Posterior cingulate gyrus (tissue), 11 donors: ENCODE data around the gene UVSSA.
A peak's percentile ranks its signal among the peaks of the same experiment; 100 is the strongest.
"Not testable (repeated sequence)": the region's sequence is repeated elsewhere in the genome, so short reads cannot be mapped to it uniquely, and the experiment has no call there.

Source experiments
- DNase-seq, 10 donors: peaks; one replicate each; pipeline versions ENCODE4 v3.0.0 to v3.0.0-alpha.2; 2020 to 2021; ENCODE audit warnings: mixed read lengths in 3 of 10
- intact Hi-C: fragments of 100-400 bp; cut with DNase I; formaldehyde crosslinking; loops from one replicate; pipeline ENCODE4 v1.15.1; 2023

UVSSA gene

GRCh38 chr4:1382776-1383727 is 36.0 kb downstream of the UVSSA start:
- peak in 5 of 10 donors; percentile 3 to 71 (median 50) for DNase-seq
- intact Hi-C loops = no loop called here

- intact Hi-C loops = no loop called here
- peak in 5 of 10 donors; percentile 3 to 79 (median 69) for DNase-seq
Measured at GRCh38 chr4:1383728-1384591, 37.0 kb downstream of the UVSSA start.

- DNase-seq = peak in 5 of 10 donors; percentile 3 to 76 (median 41)
- intact Hi-C loops = no loop called here
Measured at GRCh38 chr4:1384675-1385372, 37.8 kb downstream of the UVSSA start.

GRCh38 chr4:1385373-1386340 is 38.6 kb downstream of the UVSSA start:
- intact Hi-C loops = no loop called here
- DNase-seq = peak in 5 of 10 donors; percentile 3 to 67 (median 33)

GRCh38 chr4:1393363-1393762 is 46.4 kb downstream of the UVSSA start:
- intact Hi-C loops = not testable (repeated sequence)

GRCh38 chr4:1393866-1394265 is 46.9 kb downstream of the UVSSA start:
- DNase-seq = peak in 6 of 10 donors; percentile 1 to 55 (median 18)
- intact Hi-C loops = no loop called here

More at GRCh38 chr4:1393363-1393762, 46.4 kb downstream of the UVSSA start:
- peak in 1 of 10 donors; percentile 38 for DNase-seq

- intact Hi-C loops = not testable (repeated sequence)
- peak in 4 of 10 donors; percentile 9 to 55 (median 26) for DNase-seq
Measured at GRCh38 chr4:1394554-1395388, 47.8 kb downstream of the UVSSA start.

GRCh38 chr4:1395389-1395820 is 48.4 kb downstream of the UVSSA start:
- DNase-seq = peak in 4 of 10 donors; percentile 9 to 41 (median 32)
- intact Hi-C loops = not testable (repeated sequence)

GRCh38 chr4:1395941-1396805 is 49.2 kb downstream of the UVSSA start:
- peak in 5 of 10 donors; percentile 7 to 74 (median 39) for DNase-seq
- intact Hi-C loops = no loop called here

- intact Hi-C loops = no loop called here
- DNase-seq = peak in 5 of 10 donors; percentile 4 to 77 (median 50)
Measured at GRCh38 chr4:1396806-1397455, 49.9 kb downstream of the UVSSA start.

- intact Hi-C loops = no loop called here
- peak in 7 of 10 donors; percentile 3 to 71 (median 15) for DNase-seq
Measured at GRCh38 chr4:1398681-1399507, 51.9 kb downstream of the UVSSA start.

- intact Hi-C loops = no loop called here
- peak in 7 of 10 donors; percentile 2 to 47 (median 4) for DNase-seq
Measured at GRCh38 chr4:1399508-1400190, 52.6 kb downstream of the UVSSA start.

- DNase-seq = peak in 6 of 10 donors; percentile 3 to 69 (median 30)
- intact Hi-C loops = no loop called here
Measured at GRCh38 chr4:1400191-1400805, 53.3 kb downstream of the UVSSA start.

GRCh38 chr4:1400831-1401408 is 53.9 kb downstream of the UVSSA start:
- intact Hi-C loops = no loop called here
- peak in 7 of 10 donors; percentile 1 to 69 (median 19) for DNase-seq
